Retinal pigment epithelial cell (primary cell): ENCODE measurements around the gene PTPN18.

Experiments used
- DNase-seq: peaks from one replicate; pipeline ENCODE4 v3.0.0-alpha.2; 2010; ENCODE audit warnings: low read depth
- H3K4me3 ChIP-seq: 2 replicates; pipeline ENCODE4 v1.5.1; 2011; ENCODE audit warnings: mild to moderate bottlenecking, low read length, control low read depth, moderate library complexity
- TF ChIP-seq, protein P1 (sequence below): conservative IDR thresholded peaks from 2 replicates; pipeline ENCODE4 v1.5.1; 2011; ENCODE audit warnings: low read depth, low read length, control low read depth, inconsistent platforms

Gene PTPN18, protein sequence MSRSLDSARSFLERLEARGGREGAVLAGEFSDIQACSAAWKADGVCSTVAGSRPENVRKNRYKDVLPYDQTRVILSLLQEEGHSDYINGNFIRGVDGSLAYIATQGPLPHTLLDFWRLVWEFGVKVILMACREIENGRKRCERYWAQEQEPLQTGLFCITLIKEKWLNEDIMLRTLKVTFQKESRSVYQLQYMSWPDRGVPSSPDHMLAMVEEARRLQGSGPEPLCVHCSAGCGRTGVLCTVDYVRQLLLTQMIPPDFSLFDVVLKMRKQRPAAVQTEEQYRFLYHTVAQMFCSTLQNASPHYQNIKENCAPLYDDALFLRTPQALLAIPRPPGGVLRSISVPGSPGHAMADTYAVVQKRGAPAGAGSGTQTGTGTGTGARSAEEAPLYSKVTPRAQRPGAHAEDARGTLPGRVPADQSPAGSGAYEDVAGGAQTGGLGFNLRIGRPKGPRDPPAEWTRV

DNA sequence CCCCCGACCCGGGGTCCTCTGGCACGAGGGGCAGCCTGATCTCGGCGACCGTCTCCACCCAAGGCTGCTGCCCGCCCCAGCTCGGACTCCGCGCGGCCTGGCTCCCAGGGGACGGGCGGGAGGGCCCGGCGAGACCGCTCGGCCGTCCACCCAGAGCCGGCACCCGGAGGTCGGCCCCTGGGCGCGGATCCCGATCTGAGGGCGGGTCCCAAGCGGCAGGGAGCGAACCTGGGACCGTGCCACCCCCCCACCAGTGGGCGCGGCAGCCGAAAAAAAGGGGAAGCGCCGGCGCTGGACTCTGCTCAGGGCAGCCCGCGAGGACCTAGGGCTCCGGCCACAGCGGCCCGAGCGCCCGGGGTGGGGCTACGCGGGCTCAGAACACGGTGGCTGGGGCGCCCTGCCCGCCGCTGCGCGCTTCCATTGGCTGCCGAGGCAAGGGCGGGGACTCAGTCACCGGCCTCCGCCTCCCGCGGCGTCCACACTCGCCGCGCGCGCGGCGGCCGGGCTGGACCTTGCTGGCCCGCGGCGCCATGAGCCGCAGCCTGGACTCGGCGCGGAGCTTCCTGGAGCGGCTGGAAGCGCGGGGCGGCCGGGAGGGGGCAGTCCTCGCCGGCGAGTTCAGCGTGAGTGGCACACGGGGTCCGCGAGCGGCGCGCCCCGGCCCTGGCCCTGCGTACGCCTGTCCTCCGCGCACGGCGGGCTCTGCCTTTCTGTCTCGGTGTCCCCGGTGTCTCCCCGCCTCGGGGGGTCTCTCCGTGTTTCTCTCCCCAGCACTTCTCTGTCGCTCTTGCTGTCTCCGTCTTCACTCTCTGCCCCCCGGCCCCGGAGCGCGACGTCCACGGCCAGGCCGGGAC, at the start of gene PTPN18:
Gene PTPN18, plus strand, starts transcription at position 479 of the 854 bp plus-strand sequence. Its CDS starts 52 bp downstream, at position 531.
- H3K4me3 ChIP-seq = peak within 1 kb of the TSS; percentile 50
- TF ChIP-seq, protein P1, sequence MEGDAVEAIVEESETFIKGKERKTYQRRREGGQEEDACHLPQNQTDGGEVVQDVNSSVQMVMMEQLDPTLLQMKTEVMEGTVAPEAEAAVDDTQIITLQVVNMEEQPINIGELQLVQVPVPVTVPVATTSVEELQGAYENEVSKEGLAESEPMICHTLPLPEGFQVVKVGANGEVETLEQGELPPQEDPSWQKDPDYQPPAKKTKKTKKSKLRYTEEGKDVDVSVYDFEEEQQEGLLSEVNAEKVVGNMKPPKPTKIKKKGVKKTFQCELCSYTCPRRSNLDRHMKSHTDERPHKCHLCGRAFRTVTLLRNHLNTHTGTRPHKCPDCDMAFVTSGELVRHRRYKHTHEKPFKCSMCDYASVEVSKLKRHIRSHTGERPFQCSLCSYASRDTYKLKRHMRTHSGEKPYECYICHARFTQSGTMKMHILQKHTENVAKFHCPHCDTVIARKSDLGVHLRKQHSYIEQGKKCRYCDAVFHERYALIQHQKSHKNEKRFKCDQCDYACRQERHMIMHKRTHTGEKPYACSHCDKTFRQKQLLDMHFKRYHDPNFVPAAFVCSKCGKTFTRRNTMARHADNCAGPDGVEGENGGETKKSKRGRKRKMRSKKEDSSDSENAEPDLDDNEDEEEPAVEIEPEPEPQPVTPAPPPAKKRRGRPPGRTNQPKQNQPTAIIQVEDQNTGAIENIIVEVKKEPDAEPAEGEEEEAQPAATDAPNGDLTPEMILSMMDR = peak; percentile 34
- DNase-seq = peak; percentile 28

DNA sequence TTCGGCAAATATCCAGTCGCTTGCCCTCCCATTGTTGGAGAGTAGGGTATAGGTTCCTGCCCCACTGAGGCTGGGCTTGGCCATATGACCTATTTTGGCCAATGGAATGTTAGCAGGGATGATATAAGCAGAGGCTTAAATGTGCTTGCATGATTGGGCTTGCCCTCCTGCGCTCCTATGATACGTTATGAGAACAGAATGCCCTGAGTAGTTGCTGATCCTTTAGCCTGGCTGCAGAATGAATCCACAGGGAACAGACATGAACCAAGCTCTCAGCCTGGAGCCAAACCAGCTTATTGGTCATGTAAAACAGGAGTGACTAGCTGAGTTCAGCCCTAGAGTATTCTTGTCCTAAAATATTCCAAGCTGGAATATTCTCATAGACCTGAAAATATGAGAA, 48.0 kb upstream of the PTPN18 start:
- no peak for DNase-seq
- H3K4me3 ChIP-seq = no peak overlapping the region
- TF ChIP-seq, protein P1 = no peak

DNA sequence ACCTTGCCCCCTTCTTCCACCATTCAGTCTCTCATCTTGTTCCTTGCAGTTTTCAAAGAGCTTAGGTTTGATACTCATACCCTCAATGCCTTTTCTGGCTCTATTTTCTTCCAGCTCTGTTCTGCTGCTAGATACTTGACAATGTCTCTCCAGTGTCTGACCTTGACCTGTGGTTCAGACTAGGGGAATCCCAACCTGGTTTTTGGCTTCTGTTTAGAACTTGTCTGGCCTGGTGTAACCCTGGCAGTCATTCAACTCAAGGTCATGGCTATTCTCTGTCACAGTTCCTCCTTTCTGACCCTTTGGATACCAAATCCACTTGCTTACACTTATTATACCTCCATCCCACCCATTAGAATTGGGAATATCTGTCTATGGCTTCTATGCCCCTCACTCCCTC, 45.0 kb upstream of the PTPN18 start:
- H3K4me3 ChIP-seq = no peak overlapping the region
- TF ChIP-seq, protein P1 = no peak
- DNase-seq = no peak

DNA sequence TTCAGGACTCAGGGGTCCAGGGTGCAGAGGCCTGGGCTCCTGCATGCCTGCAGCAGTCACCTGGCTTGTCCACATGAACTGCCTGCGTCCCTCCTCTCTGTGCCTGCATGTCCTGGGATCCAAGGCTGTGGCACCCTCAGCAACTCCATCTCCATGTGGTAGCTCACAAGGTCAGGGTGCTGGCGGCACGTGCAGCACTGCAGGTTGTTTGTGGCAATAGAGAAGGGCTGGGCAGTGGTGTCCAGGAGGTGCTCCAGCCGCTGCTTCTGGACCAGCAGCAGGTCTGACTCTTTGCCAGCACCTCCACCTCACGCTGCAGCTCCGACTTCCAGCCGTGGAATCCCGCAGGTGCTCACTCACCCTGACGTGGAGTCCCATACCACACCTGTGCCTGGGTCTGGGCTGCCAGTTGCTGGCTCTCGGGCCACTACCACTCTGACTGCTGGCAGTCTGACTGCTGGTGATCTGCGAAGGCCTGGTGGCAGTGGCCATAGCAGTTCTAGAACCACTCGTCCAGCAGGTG, 42.0 kb upstream of the PTPN18 start:
- DNase-seq = no peak
- TF ChIP-seq, protein P1 = no peak
- no peak overlapping the region for H3K4me3 ChIP-seq

DNA sequence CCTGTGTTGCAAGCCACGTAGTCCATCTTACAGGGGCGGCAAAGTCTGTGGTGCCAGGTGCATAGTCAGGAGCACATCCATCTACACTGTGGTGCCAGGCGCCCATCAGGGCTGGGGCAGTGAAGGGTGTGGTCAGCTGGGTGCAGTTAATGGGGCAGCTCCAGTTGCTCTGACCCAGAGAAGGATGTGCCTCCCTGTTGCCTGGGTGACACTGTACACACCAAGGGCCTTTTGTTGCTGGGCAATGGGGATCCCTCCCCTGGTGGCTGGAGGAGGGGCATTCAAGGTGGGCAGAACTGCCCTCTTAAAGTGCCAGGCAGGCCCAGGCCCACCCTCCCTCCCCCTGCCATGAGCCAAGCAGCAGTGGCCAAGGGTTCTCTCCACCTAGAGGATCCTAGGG, 41.5 kb upstream of the PTPN18 start:
- TF ChIP-seq, protein P1 = no peak
- H3K4me3 ChIP-seq = no peak overlapping the region
- no peak for DNase-seq

DNA sequence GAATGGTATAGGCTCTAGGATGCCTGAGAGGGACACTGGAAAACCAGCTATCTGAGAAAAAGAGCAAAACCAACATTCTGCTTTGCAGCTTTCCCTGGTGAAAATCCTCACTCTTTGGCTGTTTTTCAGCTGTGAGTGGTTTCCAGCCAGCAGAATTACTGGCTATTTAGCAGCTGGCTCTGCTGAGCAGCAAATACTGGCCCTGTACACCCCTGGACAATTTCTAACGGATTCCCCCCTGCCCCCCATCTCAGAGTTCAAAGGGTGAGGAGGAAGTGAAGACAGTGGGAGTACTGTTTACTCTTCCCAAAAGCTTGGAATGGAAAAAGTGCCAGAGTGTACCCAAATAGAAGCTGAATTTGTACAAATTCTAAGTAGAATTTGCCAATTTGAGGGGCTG, 39.3 kb upstream of the PTPN18 start:
- H3K4me3 ChIP-seq = no peak overlapping the region
- DNase-seq = no peak
- TF ChIP-seq, protein P1 = no peak
